T1000 (cell line): ENCODE results near the gene GTF2F2.

Experiments
- DNase-seq: peaks from one replicate; lab custom pipeline; 2025; ENCODE audit warnings: mixed read lengths; lab: John Stamatoyannopoulos, UW

GTF2F2 gene

DNA sequence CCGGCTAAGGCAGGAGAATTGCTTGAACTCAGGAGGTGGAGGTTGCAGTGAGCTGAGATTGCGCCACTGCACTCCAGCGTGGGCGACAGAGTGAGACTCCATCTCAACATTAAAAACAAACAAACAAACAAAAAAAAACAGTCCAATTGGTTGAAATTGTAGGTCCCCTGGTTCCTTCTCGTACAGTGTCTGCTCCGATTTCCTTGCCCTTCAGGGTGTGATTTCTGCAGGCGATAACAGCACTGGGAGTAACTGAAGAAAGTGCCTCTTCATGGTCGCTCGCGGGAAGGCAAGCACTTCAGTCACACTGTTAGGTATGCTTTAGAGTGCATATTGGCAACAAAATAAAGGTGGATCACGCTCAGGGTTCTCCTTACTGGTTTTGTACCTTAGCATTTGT, 181.0 kb downstream of the GTF2F2 start:
- no peak for DNase-seq

DNA sequence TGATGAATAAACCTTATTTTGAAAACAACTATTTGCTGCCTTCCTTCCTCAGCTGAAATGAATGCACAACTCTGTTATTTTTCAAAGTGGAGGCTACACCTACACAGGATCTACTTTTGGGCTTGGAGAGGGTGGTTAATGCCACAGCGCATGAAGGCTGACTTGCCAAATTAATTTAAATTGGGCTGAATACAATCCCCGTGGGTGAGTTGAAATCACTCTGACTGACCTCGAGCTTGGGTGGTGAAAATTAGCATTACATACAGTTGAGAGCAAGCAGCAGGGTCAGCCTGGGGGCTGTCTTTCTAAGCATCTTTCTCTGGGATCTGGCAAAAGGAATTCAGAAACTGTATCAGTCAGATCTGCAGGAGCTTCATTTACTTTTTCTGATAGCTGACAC, 182.2 kb downstream of the GTF2F2 start:
- no peak for DNase-seq

DNA sequence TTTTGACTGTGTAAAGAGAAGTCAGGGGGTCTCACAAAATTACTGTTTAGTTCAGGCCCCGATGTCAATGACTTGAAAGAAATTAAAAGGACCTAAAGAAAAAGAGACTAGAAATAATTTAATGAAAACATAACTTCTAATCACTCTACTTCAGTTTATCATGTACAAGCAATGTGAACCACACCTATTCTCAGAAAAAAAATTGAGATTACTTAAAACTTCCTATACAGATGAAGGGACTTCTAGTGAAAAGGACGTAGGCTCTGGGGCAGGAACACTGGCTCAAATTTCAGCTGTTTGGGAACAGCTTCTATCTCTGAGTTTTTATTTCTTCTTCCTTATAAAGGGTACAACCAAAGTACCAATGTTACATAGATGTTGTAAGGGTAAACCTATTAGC, 182.7 kb downstream of the GTF2F2 start:
- DNase-seq = no peak

DNA sequence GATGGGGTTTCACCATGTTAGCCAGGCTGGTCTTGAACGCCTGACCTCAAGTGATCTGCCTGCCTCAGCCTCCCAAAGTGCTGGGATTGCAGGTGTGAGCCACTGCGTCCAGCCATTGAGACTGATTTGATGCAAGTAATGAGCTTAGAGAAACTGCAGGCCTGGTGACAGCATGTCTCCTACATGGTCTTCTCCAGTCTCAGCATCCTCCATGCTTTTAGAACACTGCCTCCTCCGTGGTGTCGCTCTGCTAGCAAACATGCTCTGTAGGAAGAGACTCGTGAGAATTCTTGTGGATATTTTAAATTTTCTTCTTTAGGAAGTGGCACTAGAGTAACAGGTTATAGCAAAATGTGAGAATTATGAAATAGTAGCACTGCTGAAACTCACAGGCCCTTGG, 183.6 kb downstream of the GTF2F2 start:
- no peak for DNase-seq

DNA sequence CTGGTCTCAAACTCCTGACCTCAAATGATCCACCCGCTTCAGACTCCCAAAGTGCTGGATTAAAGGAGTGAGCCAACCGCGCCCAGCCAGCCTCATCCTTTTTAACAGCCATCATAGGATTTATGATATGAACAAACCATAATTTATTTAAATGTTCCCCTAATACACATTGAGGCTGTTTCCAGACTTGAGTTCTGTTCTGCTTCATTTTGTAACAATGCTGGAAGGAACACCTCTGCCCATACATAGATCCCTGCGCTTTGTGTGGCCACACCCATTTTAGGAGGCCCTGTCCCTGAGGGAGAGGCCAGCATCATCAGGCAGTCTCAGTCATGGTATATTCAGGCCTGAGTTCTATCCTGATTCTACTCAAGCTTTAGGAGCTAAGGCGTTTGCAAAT, 184.8 kb downstream of the GTF2F2 start:
- no peak for DNase-seq

DNA sequence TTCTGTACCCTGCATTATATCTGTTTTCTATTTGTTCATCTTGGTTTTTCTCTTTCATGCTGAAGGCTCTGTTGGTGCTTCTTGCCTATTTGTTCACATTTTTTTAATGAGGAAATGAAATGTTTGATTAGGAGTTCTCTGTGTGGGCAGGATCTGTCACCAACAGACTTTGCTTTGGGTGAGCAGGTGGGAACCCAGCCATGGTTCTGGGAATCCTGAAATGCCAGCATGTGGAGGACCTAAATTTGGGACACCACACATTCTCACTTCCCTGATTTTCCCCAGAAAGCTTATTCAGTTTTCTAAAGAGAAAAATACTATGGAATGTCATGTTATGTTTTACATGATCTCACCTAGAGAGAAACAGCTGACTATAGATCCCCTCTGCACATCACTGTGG, 186.7 kb downstream of the GTF2F2 start:
- DNase-seq = no peak

DNA sequence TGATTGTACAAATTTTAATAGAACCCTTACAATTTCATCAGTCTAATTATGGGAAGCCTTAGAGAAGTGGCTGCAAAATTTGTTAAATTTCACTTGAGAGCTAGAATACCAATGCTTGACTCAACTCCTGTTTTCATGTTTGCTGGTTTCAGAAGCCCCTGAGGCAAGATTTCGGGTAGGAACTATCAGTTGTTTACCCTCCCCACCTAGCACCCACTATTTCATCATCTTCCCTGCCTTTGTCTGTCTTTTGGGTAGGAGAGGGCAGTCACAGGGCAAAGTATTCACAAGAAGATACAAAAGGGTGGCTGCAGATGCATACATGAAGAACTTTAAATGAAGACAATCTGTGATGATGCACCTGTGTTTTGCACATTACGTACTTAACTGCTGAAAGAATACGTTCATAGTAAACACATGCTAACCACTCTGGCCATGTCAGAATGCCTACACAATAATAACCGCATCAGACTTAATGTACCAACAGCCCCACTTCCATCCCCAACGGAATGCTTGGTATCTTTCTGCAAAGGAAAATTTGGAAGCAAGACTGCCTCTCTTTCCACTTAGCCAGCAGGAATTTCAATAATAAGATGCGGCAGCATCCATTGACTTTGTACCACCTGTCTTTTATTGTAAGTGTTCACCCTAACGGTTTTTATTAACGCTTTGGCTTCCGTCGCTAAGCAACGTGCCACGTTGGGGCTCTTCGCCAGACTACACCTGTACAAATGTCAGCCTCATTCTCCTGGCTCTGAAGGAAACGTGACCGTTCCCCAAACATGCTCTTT, 190.2 kb downstream of the GTF2F2 start:
- DNase-seq = no peak

DNA sequence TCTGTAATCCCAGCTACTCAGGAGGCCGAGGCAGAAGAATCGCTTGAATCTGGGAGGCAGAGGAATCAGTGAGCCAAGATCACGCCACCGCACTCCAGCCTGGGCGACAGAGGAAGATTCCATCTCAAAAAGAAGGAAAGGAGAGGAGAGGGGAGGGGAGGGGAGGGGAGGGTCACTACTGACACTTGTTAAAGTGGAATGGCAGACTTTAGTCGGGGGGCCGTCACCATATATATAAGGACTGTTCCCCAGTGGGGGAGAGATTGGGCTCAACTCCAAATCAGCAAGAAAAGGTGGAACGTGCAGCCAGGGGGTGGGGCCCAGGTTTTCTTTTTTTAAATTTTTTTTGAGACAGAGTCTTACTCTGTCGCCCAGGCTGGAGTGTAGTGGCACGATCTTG, 194.5 kb downstream of the GTF2F2 start:
- no peak for DNase-seq

DNA sequence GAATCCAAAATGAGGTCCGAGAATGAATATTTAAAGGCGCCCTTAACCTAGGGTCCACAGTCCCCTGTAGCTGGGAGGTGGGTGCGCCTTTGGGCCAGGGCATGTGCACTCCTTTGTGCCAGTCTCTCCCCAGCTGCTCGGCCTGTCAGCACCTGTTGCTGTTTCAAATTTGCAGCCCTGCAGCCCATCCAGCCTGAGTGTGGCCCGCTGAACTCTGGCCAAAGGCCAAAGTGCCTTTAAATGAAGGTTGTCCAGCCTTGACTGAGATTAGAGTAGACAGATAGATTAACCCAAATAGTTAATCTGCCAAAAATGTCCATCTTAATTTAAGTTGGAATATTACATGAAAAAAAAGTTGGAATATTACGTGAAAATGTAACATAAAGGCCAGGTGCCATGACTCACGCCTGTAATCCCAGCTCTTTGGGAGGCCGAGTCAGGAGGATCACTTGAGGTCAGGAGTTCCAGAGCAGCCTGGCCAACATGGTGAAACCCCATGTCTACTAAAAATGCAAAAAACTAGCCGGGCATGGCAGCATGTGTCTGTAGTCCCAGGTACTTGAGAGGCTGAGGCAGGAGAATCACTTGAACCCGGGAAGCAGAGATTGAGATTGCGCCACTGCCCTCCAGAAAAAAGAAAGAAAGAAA, 195.3 kb downstream of the GTF2F2 start:
- no peak for DNase-seq

DNA sequence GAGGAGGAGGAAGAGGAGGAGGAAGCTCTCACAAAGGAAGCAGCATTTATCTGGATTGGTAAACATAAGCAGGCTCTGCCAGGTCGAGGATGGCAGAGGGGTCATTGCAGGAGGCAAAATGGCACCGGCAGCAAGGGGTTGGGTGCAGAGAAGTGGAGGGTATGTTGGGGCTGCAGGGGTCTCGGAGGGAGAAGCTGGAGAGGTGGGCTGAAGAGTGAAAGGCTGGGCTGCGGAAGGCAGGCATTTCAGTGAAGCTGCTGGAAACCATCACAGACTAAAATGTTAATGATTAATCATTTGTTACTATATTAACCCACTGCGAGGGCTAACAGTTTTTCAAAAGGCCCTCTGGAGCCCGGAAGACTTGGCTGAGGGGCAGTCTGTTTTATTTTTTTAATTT, 196.0 kb downstream of the GTF2F2 start:
- no peak for DNase-seq

DNA sequence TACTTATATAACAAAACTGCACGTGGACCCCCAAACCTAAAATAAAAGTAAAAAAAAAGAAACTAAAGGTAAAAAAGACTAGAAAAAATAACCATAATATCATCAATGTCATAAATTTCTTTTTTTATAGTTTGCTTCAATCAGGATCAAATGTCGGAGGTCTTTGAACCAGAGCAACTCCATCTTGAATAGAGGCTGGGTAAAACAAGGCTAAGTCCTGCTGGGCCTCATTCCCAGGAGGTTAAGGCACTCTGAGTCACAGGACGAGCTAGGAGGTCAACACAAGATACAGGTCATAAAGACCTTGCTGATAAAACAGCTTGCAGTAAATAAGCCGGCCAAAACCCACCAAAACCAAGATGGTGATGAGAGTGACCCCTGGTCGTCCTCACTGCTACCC, 196.7 kb downstream of the GTF2F2 start:
- DNase-seq = no peak

DNA sequence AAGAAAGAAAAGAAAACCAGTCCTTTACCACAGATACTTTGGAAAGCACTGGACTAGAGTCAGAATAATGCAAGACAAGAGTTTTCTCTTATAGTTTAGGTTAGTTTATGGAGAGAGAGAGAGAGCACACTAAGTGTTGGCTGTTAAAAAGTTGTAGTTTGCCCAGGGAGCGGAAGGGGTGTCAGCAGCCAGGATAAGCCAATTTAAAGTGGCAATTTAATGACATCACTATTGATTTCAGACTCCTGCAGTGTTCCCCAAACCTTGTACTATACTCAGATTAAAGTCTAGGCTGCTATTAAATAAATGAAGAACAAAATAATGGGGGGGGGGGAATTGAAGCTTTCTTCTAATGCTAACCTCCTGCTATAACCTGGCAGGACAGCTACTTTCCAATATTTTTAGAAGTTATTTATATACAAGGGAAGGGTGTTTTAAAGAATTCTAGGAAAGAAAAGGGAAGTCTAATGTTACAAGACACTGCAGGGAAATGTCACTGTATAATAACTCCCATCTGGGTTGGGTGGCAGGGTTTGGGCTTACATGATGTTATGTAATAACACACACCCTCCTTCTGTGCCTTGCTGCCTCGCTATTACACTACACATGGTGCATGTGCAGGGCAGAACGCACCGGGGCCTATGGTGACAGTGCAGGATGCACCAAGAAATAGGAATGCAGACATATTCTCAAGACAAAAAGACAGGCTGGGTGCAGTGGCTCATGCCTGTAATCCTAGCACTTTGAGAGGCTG, 200.7 kb downstream of the GTF2F2 start:
- DNase-seq = no peak

DNA sequence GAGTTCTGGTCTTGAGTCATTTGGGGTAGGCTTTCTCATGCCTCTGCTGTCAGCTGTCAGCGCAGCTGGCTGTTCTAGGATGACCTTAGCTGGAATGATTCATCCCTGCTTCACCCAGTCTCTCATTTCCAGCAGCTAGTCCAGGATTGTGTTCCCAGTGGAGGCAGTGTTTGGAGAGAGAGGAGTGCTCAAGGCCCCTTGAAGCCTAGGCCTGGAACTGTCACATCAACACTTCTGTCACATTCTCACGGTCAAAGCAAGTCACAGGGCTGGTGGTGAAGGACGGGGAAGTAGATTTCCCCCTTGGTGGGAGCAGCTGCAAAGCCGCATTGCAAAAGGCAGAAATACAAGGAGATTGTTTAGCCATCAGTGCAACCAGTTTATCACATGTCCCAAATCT, 205.5 kb downstream of the GTF2F2 start:
- DNase-seq = no peak

DNA sequence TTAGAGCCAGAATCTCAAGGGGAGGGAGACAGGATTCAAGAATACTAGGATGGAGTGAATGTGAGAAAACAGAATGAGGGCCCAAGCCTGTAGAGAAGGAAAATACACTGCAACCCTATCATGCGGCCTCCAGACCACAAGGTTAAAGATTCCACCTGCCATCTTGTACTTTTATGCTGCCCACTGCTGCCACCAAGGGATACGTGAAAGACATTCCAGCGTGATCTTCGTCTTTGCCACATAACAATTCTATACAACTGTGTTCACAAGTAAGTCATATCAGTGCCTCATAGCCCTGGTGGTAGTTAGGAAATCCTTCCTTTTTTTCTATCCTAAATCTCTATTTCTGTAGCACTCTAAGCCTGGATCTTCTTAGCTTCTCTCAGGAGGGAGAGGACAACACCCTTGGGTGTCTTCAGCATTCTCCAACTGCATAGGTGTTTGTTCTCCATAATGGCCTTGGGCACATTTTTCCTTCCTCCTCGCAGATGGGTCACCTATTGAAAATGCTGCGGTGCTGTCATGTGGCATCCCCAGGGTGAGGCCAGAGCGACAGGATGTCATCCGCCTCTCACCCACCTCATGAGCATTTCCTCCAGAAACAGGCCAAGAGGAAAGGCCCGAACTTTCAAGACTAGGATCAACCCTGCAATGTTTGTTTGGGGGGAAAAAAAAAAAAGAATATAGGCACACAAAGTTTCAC, 207.1 kb downstream of the GTF2F2 start:
- DNase-seq = no peak

DNA sequence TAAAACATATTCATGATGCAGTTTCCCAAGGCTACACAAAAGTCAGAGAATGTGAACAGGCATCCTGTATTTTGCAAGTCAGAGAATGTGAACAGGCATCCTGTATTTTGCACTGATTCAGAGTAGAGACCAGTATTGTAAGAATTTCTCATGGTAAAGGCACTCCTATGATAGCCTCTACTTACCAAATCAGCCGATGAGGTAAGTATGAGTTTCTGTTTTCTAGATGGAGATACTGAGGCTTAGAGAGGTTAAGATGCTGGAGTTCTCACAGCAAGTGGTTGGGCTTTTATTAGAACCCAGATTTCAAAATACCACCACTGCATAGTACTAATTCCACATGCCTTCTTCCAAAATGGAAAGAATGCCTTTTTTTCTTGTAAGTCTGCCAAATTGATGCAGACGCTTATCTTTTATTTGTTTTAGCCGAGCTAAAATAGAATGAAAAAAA, 208.4 kb downstream of the GTF2F2 start:
- no peak for DNase-seq

DNA sequence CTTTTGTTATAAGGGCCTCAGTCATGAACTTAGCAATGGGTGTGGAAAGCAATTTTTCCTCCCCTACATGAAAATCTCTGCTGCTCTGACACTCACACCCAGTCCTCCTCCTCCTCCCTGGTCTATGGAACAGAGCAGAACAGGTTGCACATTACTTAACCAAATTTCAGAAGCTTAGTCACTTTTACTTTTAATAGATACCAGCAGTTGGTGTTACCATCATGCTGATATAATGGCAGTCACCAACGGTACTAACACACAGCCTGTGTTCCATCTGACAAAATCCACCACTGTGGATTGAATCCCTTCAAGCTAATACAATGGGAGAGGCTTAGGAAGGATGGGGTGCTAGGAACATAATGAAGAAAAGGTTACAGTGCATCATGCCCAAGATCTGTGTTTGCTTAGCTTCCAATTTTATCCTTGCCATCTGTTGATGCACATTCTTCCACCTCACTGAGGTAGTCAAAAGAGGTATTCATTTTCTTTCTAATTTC, 210.9 kb downstream of the GTF2F2 start:
- no peak for DNase-seq

DNA sequence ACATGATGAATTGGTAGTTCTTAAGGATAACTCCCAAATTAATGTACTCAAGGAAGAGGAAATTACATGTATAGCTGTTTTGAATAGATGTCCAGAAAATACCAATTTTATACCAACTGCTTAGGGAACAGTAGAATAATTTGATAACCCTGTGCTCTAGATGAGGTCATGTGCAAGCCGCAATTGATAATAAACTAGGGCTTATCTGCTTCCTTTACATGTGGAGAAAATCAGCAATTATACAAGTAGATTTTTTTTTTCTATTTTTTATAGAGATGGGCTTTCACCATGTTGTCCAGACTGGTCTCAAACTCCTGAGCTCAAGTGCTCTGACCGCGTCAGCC, 211.4 kb downstream of the GTF2F2 start:
- no peak for DNase-seq

DNA sequence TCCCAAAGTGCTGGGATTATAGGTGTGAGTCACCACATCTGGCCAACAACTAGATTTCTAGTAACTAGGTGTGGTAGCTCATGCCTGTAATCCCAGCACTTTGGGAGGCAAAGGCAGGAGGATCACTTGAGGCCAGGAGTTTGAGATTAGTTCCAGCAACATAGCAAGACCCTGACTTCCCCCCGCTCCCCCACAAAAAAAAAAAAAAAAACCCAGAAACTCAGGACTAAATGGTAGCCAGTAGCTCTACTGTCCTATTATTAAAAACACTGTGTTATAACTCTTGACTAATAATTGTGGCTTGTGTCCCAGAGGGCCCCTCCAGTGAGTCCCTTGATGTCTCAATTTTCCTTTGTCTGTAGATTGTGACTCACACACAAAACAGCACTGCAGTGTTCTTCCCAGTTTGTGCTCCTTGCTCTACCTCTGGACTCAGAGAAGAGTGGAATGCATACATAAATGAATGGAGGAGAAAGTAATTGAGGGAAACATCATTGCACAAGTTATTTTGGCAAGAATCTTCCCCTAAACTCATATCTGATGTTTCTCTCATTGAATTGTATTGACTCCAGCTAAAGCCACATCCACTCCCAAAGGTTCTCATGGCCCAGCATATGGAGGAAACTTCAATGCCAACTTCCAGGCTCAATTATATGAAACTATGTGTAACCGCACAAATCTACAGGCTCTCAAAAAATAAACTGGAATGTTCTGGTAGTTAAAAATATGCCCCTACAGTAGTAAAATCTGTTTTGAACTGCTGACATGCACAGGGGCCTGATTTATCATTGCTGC, 211.9 kb downstream of the GTF2F2 start:
- peak; percentile 4 for DNase-seq

DNA sequence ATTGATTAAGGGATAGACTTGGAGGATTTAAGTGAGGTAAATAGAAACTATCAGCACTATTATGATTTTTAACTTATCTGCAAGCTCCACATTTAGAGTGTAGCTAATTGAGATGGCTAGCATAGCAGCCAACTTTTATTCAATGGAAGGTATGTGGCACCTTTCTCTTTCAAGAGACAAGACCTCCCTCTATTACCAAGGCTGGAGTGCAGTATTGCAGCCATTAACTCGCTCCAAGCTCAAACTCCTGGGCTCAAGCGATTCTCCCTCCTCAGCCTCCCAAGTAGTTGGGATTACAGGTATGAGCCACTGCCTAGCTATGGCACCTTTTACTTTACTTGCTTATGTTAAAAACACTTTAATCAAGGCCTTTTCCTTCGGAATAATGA, 212.5 kb downstream of the GTF2F2 start:
- DNase-seq = no peak

DNA sequence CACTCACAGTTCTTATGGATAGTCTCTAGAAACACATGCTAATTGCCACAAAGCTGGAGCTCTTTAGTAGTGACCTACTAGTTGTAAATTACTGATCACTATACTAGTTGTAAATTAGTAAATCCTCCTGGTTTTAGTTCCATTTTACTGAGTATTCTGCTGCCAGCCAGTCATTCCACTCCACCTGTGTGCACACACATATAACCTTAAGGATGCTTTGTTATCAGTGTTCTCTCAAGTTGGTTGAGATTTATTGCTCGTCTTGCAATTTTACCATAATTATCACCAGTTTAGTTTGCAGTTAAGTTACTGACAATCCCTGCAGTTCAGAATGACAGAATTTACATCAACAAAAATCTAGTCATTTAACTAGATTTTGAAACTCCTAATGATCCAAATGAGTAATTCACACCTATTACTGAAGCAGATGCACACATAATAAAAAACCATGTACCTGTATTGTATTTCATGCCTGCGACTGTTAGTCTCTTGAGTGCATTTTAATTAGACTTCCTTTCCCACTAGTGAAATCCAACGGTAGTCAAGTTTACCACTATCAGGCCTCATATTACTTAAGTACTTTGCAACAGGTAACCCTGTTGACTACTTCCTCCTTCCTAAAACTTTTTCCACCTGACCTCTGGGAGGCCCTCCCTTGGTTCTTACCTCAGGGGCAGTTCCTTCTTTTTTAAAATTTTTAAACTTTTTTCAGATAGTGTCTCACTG, 213.1 kb downstream of the GTF2F2 start:
- no peak for DNase-seq
